HAP-1 (cell line): ENCODE results near the gene HABP2.

Experiments used
- DNase-seq, 2 experiments: peaks; one replicate each; pipeline ENCODE4 v3.0.0-alpha.2; 2016 to 2020; ENCODE audit warnings: low spot score in 2 of 2
- H3K27me3 ChIP-seq: fragments of 250-450 bp; sonication (Bioruptor Pico); 2 replicates; pipeline ENCODE4 v1.5.1; 2020; ENCODE audit warnings: low read depth, mild to moderate bottlenecking, moderate library complexity
- H3K36me3 ChIP-seq: fragments of 250-450 bp; sonication (Bioruptor Pico); replicated peaks from 2 replicates; pipeline ENCODE4 v1.5.1; 2020; ENCODE audit warnings: mild to moderate bottlenecking
- H3K4me1 ChIP-seq: fragments of 250-450 bp; sonication (Bioruptor Pico); 2 replicates; pipeline ENCODE4 v1.5.1; 2020; ENCODE audit warnings: mild to moderate bottlenecking
- H3K4me3 ChIP-seq: fragments of 250-450 bp; sonication (Bioruptor Pico); 2 replicates; pipeline ENCODE4 v1.5.1; 2020; ENCODE audit warnings: mild to moderate bottlenecking, moderate library complexity
- H3K9me3 ChIP-seq: fragments of 250-450 bp; sonication (Bioruptor Pico); 2 replicates; pipeline ENCODE4 v1.5.1; 2020; ENCODE audit warnings: mild to moderate bottlenecking, moderate library complexity
- in situ Hi-C: fragments of 300-500 bp; cut with MboI; formaldehyde crosslinking; loops from 3 replicates; pipeline ENCODE4 v1.14.3; 2020; ENCODE audit warnings: low sequenced_read_pairs, inconsistent platforms, mixed read lengths

The HABP2 gene

GRCh38 chr10:113625461-113626186, 72.8 kb downstream of the HABP2 start:
- Histone ChIP-seq H3K4me1 (no peaks in the 10 kb centered on the region), H3K27me3 (peaks cover 22% of the 10 kb centered on the region), H3K36me3 (no peaks in the 10 kb centered on the region), H3K4me3 (no peak overlapping the region), H3K9me3 (no peaks in the 10 kb centered on the region)
- in situ Hi-C loops = no loop called here
- DNase-seq = no peak

- in situ Hi-C loops = no loop called here
- Histone ChIP-seq H3K9me3 (no peaks in the 10 kb centered on the region), H3K36me3 (no peaks in the 10 kb centered on the region), H3K4me3 (no peak overlapping the region), H3K27me3 (peaks cover 20% of the 10 kb centered on the region), H3K4me1 (0 out of 2 replicates have a peak, but pooled peaks cover 7% of the 10 kb centered on the region)
- DNase-seq = no peak
Observed at GRCh38 chr10:113626809-113627355, 74.0 kb downstream of the HABP2 start.

GRCh38 chr10:113627836-113628235, 75.0 kb downstream of the HABP2 start:
- in situ Hi-C loops = no loop called here
- Histone ChIP-seq H3K4me3 (no peak overlapping the region), H3K36me3 (no peaks in the 10 kb centered on the region), H3K9me3 (no peaks in the 10 kb centered on the region), H3K4me1 (0 out of 2 replicates have a peak, but pooled peaks cover 7% of the 10 kb centered on the region), H3K27me3 (peaks cover 10% of the 10 kb centered on the region)
- no peak for DNase-seq

- H3K36me3 ChIP-seq = no peaks in the 10 kb centered on the region
- DNase-seq = no peak
- H3K4me1 ChIP-seq = 0 out of 2 replicates have a peak, but pooled peaks cover 7% of the 10 kb centered on the region
- no peaks in the 10 kb centered on the region for H3K9me3 ChIP-seq
- peaks cover 4% of the 10 kb centered on the region; the same call in 1 of the 2 replicates for H3K27me3 ChIP-seq
- in situ Hi-C loops = no loop called here
- H3K4me3 ChIP-seq = no peak overlapping the region
Observed at GRCh38 chr10:113628607-113629153, 75.8 kb downstream of the HABP2 start.

- no peaks in the 10 kb centered on the region for H3K9me3 ChIP-seq
- H3K4me1 ChIP-seq = 0 out of 2 replicates have a peak, but pooled peaks cover 7% of the 10 kb centered on the region
- peaks cover 4% of the 10 kb centered on the region; the same call in 1 of the 2 replicates for H3K27me3 ChIP-seq
- in situ Hi-C loops = no loop called here
- H3K4me3 ChIP-seq = no peak overlapping the region
- DNase-seq = no peak
- H3K36me3 ChIP-seq = no peaks in the 10 kb centered on the region
Observed at GRCh38 chr10:113630929-113631533, 78.2 kb downstream of the HABP2 start.

GRCh38 chr10:113631684-113632367, 79.0 kb downstream of the HABP2 start:
- in situ Hi-C loops = no loop called here

More at GRCh38 chr10:113631684-113632367, 79.0 kb downstream of the HABP2 start:
- no peaks in the 10 kb centered on the region for H3K27me3 ChIP-seq
- 0 out of 2 replicates have a peak, but pooled peaks cover 7% of the 10 kb centered on the region for H3K4me1 ChIP-seq
- DNase-seq = peak; percentile 69 to 77
- H3K36me3 ChIP-seq = no peaks in the 10 kb centered on the region
- H3K4me3 ChIP-seq = no peak overlapping the region
- H3K9me3 ChIP-seq = no peaks in the 10 kb centered on the region
